HepG2 (cell line): Measurements from ENCODE around the gene SUN1.
A peak's percentile ranks its signal among the peaks of the same experiment; 100 is the strongest.
"Not testable (repeated sequence)": the region's sequence is repeated elsewhere in the genome, so short reads cannot be mapped to it uniquely, and the experiment has no call there.

ENCODE experiments used
- BRCA1 ChIP-seq: sonication (generic); formaldehyde crosslinking; IDR thresholded peaks from 2 replicates; pipeline ENCODE4 v1.4.0; 2020; ENCODE audit warnings: missing genetic modification reagents
- CTCF ChIP-seq: sonication (generic); formaldehyde crosslinking; IDR thresholded peaks from 2 replicates; pipeline ENCODE4 v1.5.0; 2020; ENCODE audit warnings: mild to moderate bottlenecking, missing genetic modification reagents, moderate library complexity
- EP300 ChIP-seq, 3 experiments: sonication (generic) in 1 of 3; formaldehyde crosslinking in 1 of 3; IDR thresholded peaks; 2 replicates each; pipeline versions ENCODE4 v1.5.1 to v1.6.1; 2011 to 2020; ENCODE audit warnings: low read depth in 2 of 3, low read length in 2 of 3, borderline replicate concordance in 1 of 3, improper control_type of control experiment in 1 of 3, mild to moderate bottlenecking in 1 of 3, missing genetic modification reagents in 1 of 3, moderate library complexity in 1 of 3
- FOXK2 ChIP-seq: fragments of 450-650 bp; IDR thresholded peaks from 2 replicates; pipeline ENCODE4 v1.6.1; 2016
- MAFK ChIP-seq, 2 experiments: IDR thresholded peaks in 1 of 2; conservative IDR thresholded peaks in 1 of 2; 2 replicates each; pipeline ENCODE4 v1.6.1; 2011; ENCODE audit warnings: improper control_type of control experiment in 2 of 2, low read length in 2 of 2
- MTA1 ChIP-seq: sonication (generic); formaldehyde crosslinking; IDR thresholded peaks from 2 replicates; pipeline ENCODE4 v1.4.0; 2020; ENCODE audit warnings: missing genetic modification reagents, mild to moderate bottlenecking, borderline replicate concordance
- POLR2AphosphoS5 ChIP-seq: IDR thresholded peaks from 2 replicates; pipeline ENCODE4 v1.6.1; 2012; ENCODE audit warnings: low read depth, low read length
- USF2 ChIP-seq, 2 experiments: sonication (generic) in 1 of 2; formaldehyde crosslinking in 1 of 2; IDR thresholded peaks; 2 replicates each; pipeline versions ENCODE4 v1.5.1 to v1.6.1; 2011 to 2020; ENCODE audit warnings: borderline replicate concordance in 1 of 2, low read depth in 1 of 2, low read length in 1 of 2, mild to moderate bottlenecking in 1 of 2, missing genetic modification reagents in 1 of 2, moderate library complexity in 1 of 2
- ZNF234 ChIP-seq: sonication (generic); formaldehyde crosslinking; conservative IDR thresholded peaks from 2 replicates; pipeline ENCODE4 v1.5.1; 2020; ENCODE audit warnings: mild to moderate bottlenecking, missing genetic modification reagents
- ZNF296 ChIP-seq: sonication (generic); formaldehyde crosslinking; conservative IDR thresholded peaks from 2 replicates; pipeline ENCODE4 v1.5.0; 2020; ENCODE audit warnings: mild to moderate bottlenecking, missing genetic modification reagents
- ZNF75D ChIP-seq: sonication (generic); formaldehyde crosslinking; IDR thresholded peaks from 2 replicates; pipeline ENCODE4 v1.8.1; 2023; ENCODE audit warnings: missing genetic modification reagents, mild to moderate bottlenecking, borderline replicate concordance
- TF ChIP-seq, protein P1 (sequence below): IDR thresholded peaks from 2 replicates; pipeline ENCODE4 v1.6.1; 2016; ENCODE audit warnings: missing biosample characterization, missing genetic modification reagents, low read depth

- not testable (repeated sequence) for TF ChIP-seq ZNF75D (CRISPR knock-in tag); USF2 (IDR thresholded peaks at IDR 0.05; ENCODE audit: low read depth, low read length); USF2 (CRISPR knock-in tag; IDR thresholded peaks at IDR 0.05; ENCODE audit: borderline replicate concordance); EP300 (IDR thresholded peaks at IDR 0.05; ENCODE audit: low read depth in 2 of 2, low read length in 2 of 2); EP300 (CRISPR knock-in tag; IDR thresholded peaks at IDR 0.05; ENCODE audit: borderline replicate concordance); MTA1 (CRISPR knock-in tag); FOXK2; ZNF234 (CRISPR knock-in tag); MAFK (conservative IDR thresholded peaks at IDR 0.05 in 1 of 2, IDR thresholded peaks at IDR 0.05 in 1 of 2; ENCODE audit: low read length in 2 of 2); BRCA1 (CRISPR knock-in tag); ZNF296 (CRISPR knock-in tag); POLR2AphosphoS5
- TF ChIP-seq, protein P1, sequence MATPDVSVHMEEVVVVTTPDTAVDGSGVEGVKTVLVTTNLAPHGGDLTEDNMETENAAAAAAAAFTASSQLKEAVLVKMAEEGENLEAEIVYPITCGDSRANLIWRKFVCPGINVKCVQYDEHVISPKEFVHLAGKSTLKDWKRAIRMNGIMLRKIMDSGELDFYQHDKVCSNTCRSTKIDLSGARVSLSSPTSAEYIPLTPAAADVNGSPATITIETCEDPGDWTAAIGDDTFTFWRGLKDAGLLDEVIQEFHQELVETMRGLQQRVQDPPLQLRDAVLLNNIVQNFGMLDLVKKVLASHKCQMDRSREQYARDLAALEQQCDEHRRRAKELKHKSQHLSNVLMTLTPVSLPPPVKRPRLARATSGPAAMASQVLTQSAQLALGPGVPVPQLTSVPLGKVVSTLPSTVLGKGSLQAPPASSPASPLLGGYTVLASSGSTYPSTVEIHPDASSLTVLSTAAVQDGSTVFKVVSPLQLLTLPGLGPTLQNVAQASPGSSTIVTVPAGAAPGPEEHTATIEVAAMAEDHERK (CRISPR knock-in tag) = not testable (repeated sequence)
- peak; percentile 31; the same call in 1 of the 2 replicates for TF ChIP-seq CTCF (CRISPR knock-in tag)
Observed at GRCh38 chr7:908591-909357, 76.5 kb downstream of the SUN1 start.
